T47D (cell line): ENCODE results near the gene PMAIP1.
A peak's percentile ranks its signal among the peaks of the same experiment; 100 is the strongest.
"Not testable (repeated sequence)": the region's sequence is repeated elsewhere in the genome, so short reads cannot be mapped to it uniquely, and the experiment has no call there.

ENCODE experiments used
- DNase-seq, 2 experiments: peaks; one replicate each; pipeline versions ENCODE4 v3.0.0 to v3.0.0-alpha.2; 2011 to 2012; ENCODE audit warnings: low read depth in 1 of 2, low spot score in 1 of 2
- JUND ChIP-seq: IDR thresholded peaks from 2 replicates; pipeline ENCODE4 v1.6.1; 2012; ENCODE audit warnings: low read depth
- in situ Hi-C: cut with HindIII; loops from 2 replicates; pipeline ENCODE4 v1.10.0; 2016; ENCODE audit warnings: low sequenced_read_pairs, low pct_unique_long_range_greater_than_20kb

PMAIP1 gene

DNA sequence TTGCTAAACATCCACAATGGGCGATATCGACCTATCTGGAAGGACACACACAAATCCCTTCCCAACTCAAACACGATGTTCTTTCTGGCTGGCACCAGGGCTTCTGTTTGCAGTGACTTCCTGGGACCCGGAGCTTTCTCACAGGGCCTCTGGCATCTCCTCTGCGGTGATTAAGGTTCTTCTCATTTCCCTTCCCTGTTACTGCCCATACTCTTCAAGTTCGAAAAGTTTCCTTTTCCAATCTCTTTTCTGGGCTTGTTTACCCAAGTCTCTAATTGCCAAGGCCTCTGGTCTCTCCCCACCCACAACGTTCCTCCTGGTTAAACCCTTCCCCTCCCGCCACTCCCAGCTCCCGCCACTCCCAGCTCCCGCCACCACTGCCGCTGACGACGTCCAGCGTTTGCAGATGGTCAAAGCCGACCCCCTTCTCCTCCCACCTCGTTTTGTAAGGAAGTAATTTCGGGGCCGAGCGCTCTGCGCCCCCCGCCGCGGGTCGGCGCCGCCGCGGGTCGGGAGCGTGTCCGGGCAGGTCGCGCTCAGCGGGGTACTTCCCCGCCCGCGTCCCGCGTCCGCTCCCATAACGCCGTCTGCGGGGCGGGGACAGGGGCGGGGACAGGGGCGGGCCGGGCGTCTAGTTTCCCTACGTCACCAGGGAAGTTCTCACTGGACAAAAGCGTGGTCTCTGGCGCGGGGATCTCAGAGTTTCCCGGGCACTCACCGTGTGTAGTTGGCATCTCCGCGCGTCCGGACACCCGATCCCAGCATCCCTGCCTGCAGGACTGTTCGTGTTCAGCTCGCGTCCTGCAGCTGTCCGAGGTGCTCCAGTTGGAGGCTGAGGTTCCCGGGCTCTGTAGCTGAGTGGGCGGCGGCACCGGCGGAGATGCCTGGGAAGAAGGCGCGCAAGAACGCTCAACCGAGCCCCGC is at the start of gene PMAIP1:
PMAIP1 (plus strand) TSS at position 699 of the 924 bp plus-strand sequence; CDS start at position 881, 182 bp downstream.
- no peak for TF ChIP-seq JUND
- in situ Hi-C loops, result no loop called here
- peak; percentile 69 to 94 for DNase-seq

- no peak for TF ChIP-seq JUND
- DNase-seq, result no peak
- in situ Hi-C loops, result no loop called here
These were observed 47.9 kb upstream of the PMAIP1 start for GRCh38 chr18:59851784-59852399.

- no peak for TF ChIP-seq JUND
- in situ Hi-C loops, result no loop called here
- DNase-seq, result no peak
These were observed 47.2 kb upstream of the PMAIP1 start for GRCh38 chr18:59852548-59852947.

DNA sequence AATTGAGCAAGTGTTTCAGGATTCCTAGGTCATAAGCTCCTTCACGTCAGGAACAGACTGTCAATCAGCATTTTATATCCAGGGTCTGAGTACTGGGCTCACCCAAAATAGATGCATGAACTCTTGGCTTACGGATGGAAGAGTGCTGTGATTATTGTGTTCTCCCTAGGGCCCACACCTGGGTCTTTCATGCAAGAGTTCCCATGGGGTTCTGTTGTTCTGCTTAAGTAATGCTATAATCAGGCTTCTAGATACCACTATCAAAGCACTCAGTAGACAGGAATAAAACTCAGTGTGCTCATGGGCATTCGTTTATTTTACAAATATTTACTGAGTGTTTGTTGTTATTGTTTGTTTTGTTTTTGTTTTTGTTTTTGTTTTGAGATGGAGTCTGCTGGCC is 46.4 kb upstream of the PMAIP1 start:
- in situ Hi-C loops, result no loop called here
- no peak for DNase-seq
- TF ChIP-seq JUND, result no peak

DNA sequence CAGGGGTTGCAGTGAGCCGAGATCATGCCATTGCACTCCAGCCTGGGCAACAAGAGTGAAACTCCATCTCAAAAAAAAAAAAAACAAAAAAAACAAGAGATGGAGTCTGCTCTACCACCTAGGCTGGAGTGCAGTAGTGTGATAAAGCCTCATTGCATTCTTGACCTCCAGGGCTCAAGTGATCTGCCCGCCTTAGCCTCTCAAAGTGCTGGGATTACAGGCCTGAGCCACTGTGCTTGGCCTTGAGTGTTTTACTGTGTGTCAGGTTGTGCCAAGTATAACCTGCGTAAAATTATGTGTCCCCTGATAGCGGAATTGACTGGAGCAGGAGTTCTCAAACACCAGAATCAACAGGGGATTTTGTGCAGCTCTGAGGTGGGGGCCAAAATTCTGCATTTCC is 45.8 kb upstream of the PMAIP1 start:
- DNase-seq, in situ Hi-C loops: not testable (repeated sequence)

DNA sequence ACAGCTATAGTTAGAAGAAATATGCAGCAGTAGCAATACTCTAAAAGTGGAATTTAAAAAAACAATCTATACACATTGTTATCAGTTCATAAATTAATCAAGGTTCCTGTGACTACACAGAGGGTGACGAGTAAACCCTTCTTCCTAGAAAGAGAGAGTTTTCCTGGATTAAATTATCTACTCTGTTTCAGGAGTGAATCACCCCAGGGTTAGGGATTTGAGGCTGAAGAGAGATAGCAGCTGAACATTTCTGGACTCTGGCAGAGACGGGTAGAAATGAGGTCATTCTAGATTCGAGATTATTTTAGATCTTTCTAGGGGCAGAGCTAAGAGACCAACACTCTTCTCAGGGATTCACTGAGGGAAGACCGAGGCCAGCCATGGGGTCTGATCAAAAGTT is 38.8 kb upstream of the PMAIP1 start:
- no peak for TF ChIP-seq JUND
- in situ Hi-C loops, result no loop called here
- no peak for DNase-seq

GRCh38 chr18:59861963-59862819 is 37.6 kb upstream of the PMAIP1 start:
- in situ Hi-C loops, result no loop called here

GRCh38 chr18:59865241-59865986 is 34.4 kb upstream of the PMAIP1 start:
- no peak for TF ChIP-seq JUND
- in situ Hi-C loops, result no loop called here
- DNase-seq, result no peak

More at GRCh38 chr18:59861963-59862819, 37.6 kb upstream of the PMAIP1 start:
- DNase-seq, result peak in 1 of 2 experiments; percentile 20
- no peak for TF ChIP-seq JUND

DNA sequence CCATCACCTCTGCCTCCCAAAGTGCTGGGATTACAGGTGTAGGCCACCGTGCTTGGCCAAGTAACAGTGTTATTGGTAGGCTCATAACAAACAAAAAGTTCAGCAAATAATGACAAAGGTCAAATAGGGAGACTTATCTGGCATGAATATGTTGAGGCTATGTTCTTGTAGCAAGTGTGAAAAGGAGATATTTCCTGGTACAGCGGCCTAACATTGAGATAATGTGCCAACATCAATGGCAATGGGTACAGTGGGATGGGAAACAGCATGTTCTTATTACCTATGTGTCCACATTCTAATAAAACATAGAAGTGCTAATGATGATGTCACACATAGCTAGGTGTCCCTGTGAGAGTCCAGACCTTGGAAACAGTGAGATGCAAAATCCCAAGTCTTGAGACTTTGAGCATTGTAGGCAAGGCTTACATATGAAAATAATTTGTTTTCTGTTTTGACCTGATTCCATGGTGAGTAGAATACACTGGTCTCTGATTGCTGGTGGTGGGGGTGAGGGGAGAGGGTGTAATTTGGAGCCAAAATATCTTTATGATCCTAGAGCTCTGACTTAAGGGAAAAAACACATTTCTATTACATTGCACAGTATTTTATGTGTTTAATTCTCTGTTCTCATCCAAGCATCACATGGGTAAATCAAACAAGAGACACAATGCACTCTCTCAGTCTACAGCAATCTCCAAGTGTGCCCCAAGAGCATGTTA is 33.1 kb upstream of the PMAIP1 start:
- in situ Hi-C loops, result no loop called here
- DNase-seq, result no peak
- TF ChIP-seq JUND, result no peak

GRCh38 chr18:59867337-59868104 is 32.3 kb upstream of the PMAIP1 start:
- DNase-seq, result no peak
- no peak for TF ChIP-seq JUND
- in situ Hi-C loops, result no loop called here
